Right lobe of liver (tissue), 6 donors: ENCODE data around the gene ZNF660. TPM values are rescaled to one million over a fixed set of nuclear protein-coding genes. Genes with fewer than 3 reads are reported as not detected.
A peak's percentile ranks its signal among the peaks of the same experiment; 100 is the strongest.
"Not testable (repeated sequence)": the region's sequence is repeated elsewhere in the genome, so short reads cannot be mapped to it uniquely, and the experiment has no call there.

Experiments used
- ATAC-seq, 4 donors: fragments of 200-7000 bp; cut with Tn5 transposase; one replicate each; pipeline ENCODE4 v1.9.1; 2020; ENCODE audit warnings: mild to moderate bottlenecking in 4 of 4, moderate library complexity in 4 of 4
- DNase-seq, 3 donors: peaks; one replicate each; pipeline ENCODE4 v3.0.0-alpha.2; 2020
- H3K27ac ChIP-seq, 3 donors: fragments of 200-600 bp; one replicate each; pipeline ENCODE4 v1.8.0; 2022
- H3K27me3 ChIP-seq, 2 donors: fragments of 200-600 bp; one replicate each; pipeline ENCODE4 v1.8.0; 2022
- H3K36me3 ChIP-seq, 4 donors: fragments of 200-600 bp; sonication (generic) in 1 of 4; one replicate each; pipeline versions ENCODE4 v1.5.1 to v1.8.0; 2017 to 2022; ENCODE audit warnings: control low read depth in 1 of 4
- H3K4me1 ChIP-seq, 4 donors: fragments of 200-600 bp; sonication (generic) in 1 of 4; one replicate each; pipeline versions ENCODE4 v1.5.1 to v1.8.0; 2017 to 2022; ENCODE audit warnings: control low read depth in 1 of 4
- H3K4me3 ChIP-seq, 3 donors: fragments of 200-600 bp; one replicate each; pipeline ENCODE4 v1.8.0; 2022
- H3K9me3 ChIP-seq, 4 donors: fragments of 200-600 bp; sonication (generic) in 1 of 4; one replicate each; pipeline versions ENCODE4 v1.5.1 to v1.8.0; 2017 to 2022; ENCODE audit warnings: control low read depth in 1 of 4
- POLR2A ChIP-seq: fragments of 450-650 bp; IDR thresholded peaks from one replicate; pipeline ENCODE4 v1.6.1; 2017; ENCODE audit warnings: antibody characterized with exemption, mild to moderate bottlenecking
- WGBS: methylation state at CpG from one replicate; pipeline ENCODE4 v1.1.6; 2018; ENCODE audit warnings: low coverage, low lambda C conversion rate; ENCODE audit not compliant: insufficient coverage; ENCODE audit errors: missing lambda C conversion rate; 5-methylcytosine and 5-hydroxymethylcytosine counted together
- intact Hi-C, 2 donors: fragments of 100-400 bp; cut with DNase I; formaldehyde crosslinking; loops; one replicate each; pipeline versions ENCODE4 v1.11.2 to v1.14.1; 2022
- long read RNA-seq: library from polyadenylated mRNA; unstranded; transcript quantifications from one replicate; pipeline ENCODE4 v2.0.0, GENCODE V29; 2019
- total RNA-seq, 6 experiments: library from RNA; depleted of rRNA in 2 of 6; stranded (reverse); fragments of >200 nt in 2 of 6; fragmentation: NEBNext Ultra II Directional in 3 of 6; extraction: Animal tissue kit (Norgen Biotek cat#: 25700) in 3 of 6; gene quantifications; one replicate each; pipeline versions ENCODE4 v1.1.0 to v1.2.4, GENCODE V29; 2016 to 2023
- TF ChIP-seq, protein P1 (sequence below), 4 donors: fragments of 200-600 bp in 3 of 4; fragments of 450-650 bp in 1 of 4; IDR thresholded peaks; one replicate each; pipeline versions ENCODE4 v1.5.1 to v1.8.0; 2016 to 2022; ENCODE audit warnings: antibody characterized with exemption in 4 of 4, mild to moderate bottlenecking in 2 of 4
- donor health status: DM: no; HTN: yes; CAD: no.
- donor health status: DM: no; HTN: no; CAD: no.
- donor health status: DM: no; HTN: no; CAD: no.
- donor health status: DM: no; HTN: yes; CAD: no.
- donor health status: DM: no; HTN: yes; CAD: no.

ZNF660 gene
- total RNA-seq, result under 1 TPM; 0.06 to 0.82 (median 0.62) TPM
- long read RNA-seq, result 0 reads

DNA sequence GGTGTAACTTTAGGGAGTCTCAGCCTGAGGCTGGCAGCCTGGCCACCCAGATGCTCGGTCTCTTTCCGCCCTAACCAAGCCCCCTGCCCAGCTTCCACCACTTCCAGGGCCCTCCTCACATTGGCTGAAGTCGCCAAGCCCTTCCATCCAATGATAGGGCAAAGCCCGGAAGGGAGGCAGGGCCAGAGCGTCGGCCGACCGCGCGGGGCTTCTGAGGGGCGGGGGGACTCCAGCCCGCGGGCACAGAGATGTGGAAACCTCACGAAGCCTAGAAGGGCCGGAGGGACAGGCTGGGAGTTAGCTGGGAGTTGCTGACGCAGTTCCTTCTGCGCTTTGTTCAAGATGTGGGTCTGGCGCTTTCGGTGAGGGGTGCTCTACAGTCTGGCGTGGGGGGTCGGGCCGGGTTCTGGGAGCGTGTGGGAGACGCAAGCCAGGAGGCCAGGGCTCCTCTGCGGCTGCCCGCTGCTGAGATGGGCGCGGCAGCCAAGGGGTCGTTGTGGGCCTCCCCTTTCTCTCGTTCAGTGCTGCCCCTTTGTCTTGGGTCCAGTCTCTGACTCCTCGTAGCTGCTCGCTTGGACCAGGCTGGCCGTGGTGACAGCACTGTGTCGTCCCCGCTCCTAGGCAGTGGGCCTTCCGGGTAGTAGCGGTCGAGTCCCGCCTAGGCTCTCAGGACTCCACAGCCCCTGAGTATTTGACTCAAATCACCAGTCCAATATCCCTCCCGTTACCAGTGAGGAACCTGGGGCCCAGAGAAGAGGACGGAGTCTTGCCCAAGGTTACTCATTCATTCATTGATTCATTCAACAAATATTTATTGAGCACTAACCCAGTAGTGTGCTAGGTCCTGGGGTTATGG lies at the start of gene ZNF660:
Gene ZNF660, plus strand, starts transcription at position 319 of the 856 bp plus-strand sequence. CDS start 9,230 bp downstream, outside the sequence.
- peak; percentile 75 to 90 (median 82) for ATAC-seq
- TF ChIP-seq, protein P1, sequence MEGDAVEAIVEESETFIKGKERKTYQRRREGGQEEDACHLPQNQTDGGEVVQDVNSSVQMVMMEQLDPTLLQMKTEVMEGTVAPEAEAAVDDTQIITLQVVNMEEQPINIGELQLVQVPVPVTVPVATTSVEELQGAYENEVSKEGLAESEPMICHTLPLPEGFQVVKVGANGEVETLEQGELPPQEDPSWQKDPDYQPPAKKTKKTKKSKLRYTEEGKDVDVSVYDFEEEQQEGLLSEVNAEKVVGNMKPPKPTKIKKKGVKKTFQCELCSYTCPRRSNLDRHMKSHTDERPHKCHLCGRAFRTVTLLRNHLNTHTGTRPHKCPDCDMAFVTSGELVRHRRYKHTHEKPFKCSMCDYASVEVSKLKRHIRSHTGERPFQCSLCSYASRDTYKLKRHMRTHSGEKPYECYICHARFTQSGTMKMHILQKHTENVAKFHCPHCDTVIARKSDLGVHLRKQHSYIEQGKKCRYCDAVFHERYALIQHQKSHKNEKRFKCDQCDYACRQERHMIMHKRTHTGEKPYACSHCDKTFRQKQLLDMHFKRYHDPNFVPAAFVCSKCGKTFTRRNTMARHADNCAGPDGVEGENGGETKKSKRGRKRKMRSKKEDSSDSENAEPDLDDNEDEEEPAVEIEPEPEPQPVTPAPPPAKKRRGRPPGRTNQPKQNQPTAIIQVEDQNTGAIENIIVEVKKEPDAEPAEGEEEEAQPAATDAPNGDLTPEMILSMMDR (IDR thresholded peaks at IDR 0.05), result no peak
- intact Hi-C loops, result no loop called here
- Histone ChIP-seq H3K36me3 (no peaks in the 10 kb centered on the region), H3K9me3 (peaks cover 0 to 5% (median 0%) of the 10 kb centered on the region in 4 donors), H3K4me1 (no peaks in the 10 kb centered on the region), H3K27me3 (no peaks in the 10 kb centered on the region), H3K27ac (peak within 1 kb of the TSS; percentile 21 to 54 (median 37)), H3K4me3 (peak within 1 kb of the TSS; percentile 33 to 46 (median 36))
- peak; percentile 29 to 63 (median 46) for DNase-seq
- WGBS, result 1% methylated on average over 13 of the region's 41 CpGs

DNA sequence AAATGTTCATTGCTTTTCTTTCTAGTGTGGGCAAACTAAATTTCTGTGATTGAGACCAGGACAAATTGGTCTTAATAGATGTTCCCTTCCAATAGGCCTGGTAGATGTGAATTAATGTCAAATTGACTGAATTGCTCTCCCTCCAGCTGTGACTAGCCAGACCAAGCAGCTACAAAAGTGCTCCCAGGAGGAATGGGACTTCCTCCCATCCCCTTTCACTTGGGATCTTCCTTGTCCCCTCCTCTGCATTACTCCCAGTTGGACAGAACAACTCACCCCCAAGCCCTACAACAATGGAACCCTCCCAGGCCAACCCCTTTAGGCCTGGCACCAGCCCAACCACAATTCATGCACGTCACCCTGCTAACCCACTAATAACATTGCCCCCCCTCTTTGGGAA lies 49.4 kb upstream of the ZNF660 start:
- H3K9me3 ChIP-seq, result peaks cover 0 to 2% (median 0%) of the 10 kb centered on the region in 4 donors
- 0% methylated on average over 1 of the region's 1 CpG for WGBS
- H3K27me3 ChIP-seq, result no peaks in the 10 kb centered on the region
- no peaks in the 10 kb centered on the region for H3K4me1 ChIP-seq
- no peak for TF ChIP-seq POLR2A
- TF ChIP-seq, protein P1 (IDR thresholded peaks at IDR 0.05), result no peak
- no peaks in the 10 kb centered on the region for H3K36me3 ChIP-seq
- H3K4me3 ChIP-seq, result no peak overlapping the region
- DNase-seq (no peak), ATAC-seq (no peak)
- intact Hi-C loops, result no loop called here
- no peak overlapping the region for H3K27ac ChIP-seq

DNA sequence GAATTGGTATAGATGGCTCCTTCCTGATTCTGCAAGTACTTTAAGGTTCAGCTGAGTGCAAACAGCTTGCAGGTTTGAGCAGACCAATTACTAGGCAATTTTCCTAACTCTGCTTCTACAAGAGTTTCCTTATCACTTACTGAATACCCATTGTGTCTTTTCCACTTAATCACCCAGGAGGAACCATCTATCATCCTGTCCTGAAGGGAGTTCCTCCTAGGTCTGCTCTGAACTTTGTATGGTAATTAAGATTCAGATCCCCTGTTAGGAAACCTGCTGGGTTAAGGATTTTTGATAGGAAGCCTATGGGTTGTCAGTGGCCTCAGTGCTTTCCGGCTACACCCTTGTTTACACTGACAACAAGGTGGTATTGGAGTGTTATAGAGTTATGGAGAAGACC lies 40.0 kb upstream of the ZNF660 start:
- DNase-seq, H3K9me3 ChIP-seq, H3K27me3 ChIP-seq, H3K27ac ChIP-seq, H3K36me3 ChIP-seq, intact Hi-C loops, H3K4me3 ChIP-seq, H3K4me1 ChIP-seq, ATAC-seq: not testable (repeated sequence)
- 17% methylated on average over 1 of the region's 1 CpG for WGBS

DNA sequence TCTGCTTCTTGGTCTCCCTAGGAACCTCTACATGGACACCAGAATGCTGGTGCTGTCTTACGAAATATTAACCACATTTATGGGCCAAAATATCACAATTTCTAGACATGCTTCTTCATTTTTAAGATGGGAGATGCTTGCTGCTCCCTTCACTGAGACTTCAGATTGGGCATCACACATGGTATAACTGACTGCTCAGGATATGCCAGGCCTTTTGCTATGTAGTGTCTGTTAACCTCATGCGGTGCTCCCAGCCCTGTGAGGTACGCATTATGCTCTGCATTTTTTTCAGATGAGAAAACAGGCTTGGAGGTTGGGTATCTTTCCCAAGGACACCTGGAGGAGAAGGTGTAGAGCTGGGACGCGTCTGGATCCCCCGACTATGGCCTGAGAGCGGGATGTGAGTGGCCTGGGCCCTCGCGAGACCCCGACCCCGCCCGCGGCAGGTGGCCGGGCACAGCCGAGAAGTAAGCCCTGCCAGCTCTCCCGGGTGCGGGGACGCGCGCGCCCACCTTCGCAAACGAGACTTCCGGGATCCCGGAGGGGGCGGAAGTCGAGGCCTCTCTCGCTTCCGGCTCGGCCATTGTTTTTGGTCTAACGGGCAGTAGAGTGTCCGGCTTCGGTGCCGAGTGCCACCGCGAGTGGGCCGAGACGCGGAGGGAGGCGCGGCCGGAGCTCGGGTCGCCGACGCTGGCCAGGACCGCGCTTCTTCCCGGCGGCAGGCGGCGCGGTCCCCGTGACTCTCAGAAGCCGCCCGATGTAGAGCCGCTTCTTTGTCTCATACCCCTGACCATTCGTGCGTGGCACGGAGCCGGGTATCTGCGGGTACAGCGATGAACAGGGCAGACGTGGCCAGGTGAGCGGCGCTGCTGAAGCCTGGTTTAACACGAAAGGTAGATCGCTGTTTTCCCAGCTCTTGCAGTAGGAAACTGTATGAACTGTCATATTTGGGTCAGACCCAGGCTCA lies 29.9 kb upstream of the ZNF660 start, which contains the start of gene ZKSCAN7:
Gene ZKSCAN7, plus strand, starts transcription at position 568 of the 967 bp plus-strand sequence. CDS start 1,855 bp downstream, outside the sequence.
- Histone ChIP-seq H3K27me3 (no peaks in the 10 kb centered on the region), H3K27ac (peak within 1 kb of the TSS in 1 of 3 donors; percentile 61), H3K36me3 (no peaks in the 10 kb centered on the region), H3K4me1 (no peaks in the 10 kb centered on the region), H3K4me3 (peak within 1 kb of the TSS; percentile 57 to 82 (median 61)), H3K9me3 (no peaks in the 10 kb centered on the region)
- DNase-seq, result peak; percentile 48 to 68 (median 68)
- TF ChIP-seq POLR2A, result peak; percentile 11
- TF ChIP-seq, protein P1 (IDR thresholded peaks at IDR 0.05), result peak in 2 of 4 donors; percentile 14 to 18
- ATAC-seq, result peak; percentile 78 to 89 (median 85)
- 5% methylated on average over 37 of the region's 68 CpGs for WGBS
- intact Hi-C loops, result no loop called here
